ENCODE measurements around the gene USP21.

The USP21 gene

GRCh38 chr1:161177112-161177935, 18.0 kb downstream of the USP21 start, which contains the start of gene B4GALT3:
Gene B4GALT3 (minus strand): TSS chr1:161177507. CDS start chr1:161176060, 1,447 bp downstream.
- TF ChIP-seq CTCF (IDR thresholded peaks at IDR 0.05; ENCODE audit: insufficient read depth, missing control alignments), result peak; percentile 31
- DNase-seq (ENCODE audit: insufficient read length, low spot score), result peak; percentile 100
- no peak for FAIRE-seq

GRCh38 chr1:161177936-161178244, 18.6 kb downstream of the USP21 start:
- FAIRE-seq (no peak), DNase-seq (ENCODE audit: insufficient read length, low spot score) (no peak)
- TF ChIP-seq CTCF (IDR thresholded peaks at IDR 0.05; ENCODE audit: insufficient read depth, missing control alignments), result no peak

GRCh38 chr1:161179698-161180097, 20.4 kb downstream of the USP21 start:
- FAIRE-seq, result no peak
- no peak for DNase-seq (ENCODE audit: insufficient read length, low spot score)
- TF ChIP-seq CTCF (IDR thresholded peaks at IDR 0.05; ENCODE audit: insufficient read depth, missing control alignments), result no peak

GRCh38 chr1:161180639-161181038, 21.3 kb downstream of the USP21 start:
- no peak for FAIRE-seq
- DNase-seq (ENCODE audit: insufficient read length, low spot score), result no peak
- TF ChIP-seq CTCF (IDR thresholded peaks at IDR 0.05; ENCODE audit: insufficient read depth, missing control alignments), result peak; percentile 51

GRCh38 chr1:161182214-161182613, 22.9 kb downstream of the USP21 start:
- TF ChIP-seq CTCF (IDR thresholded peaks at IDR 0.05; ENCODE audit: insufficient read depth, missing control alignments), result no peak
- no peak for FAIRE-seq
- no peak for DNase-seq (ENCODE audit: insufficient read length, low spot score)

- no peak for TF ChIP-seq CTCF (IDR thresholded peaks at IDR 0.05; ENCODE audit: insufficient read depth, missing control alignments)
- DNase-seq (ENCODE audit: insufficient read length, low spot score) (no peak), FAIRE-seq (peak; percentile 92)
These were observed 26.0 kb downstream of the USP21 start for GRCh38 chr1:161185282-161185682.

- DNase-seq (ENCODE audit: insufficient read length, low spot score) (no peak), FAIRE-seq (peak; percentile 70)
- no peak for TF ChIP-seq CTCF (IDR thresholded peaks at IDR 0.05; ENCODE audit: insufficient read depth, missing control alignments)
These were observed 26.5 kb downstream of the USP21 start for GRCh38 chr1:161185732-161186311.
